Neural crest cell (in vitro differentiated cells): ENCODE data around the gene INHBB. TPM values are rescaled to one million over a fixed set of nuclear protein-coding genes. Genes with fewer than 3 reads are reported as not detected.
"Not testable (repeated sequence)": the region's sequence is repeated elsewhere in the genome, so short reads cannot be mapped to it uniquely, and the experiment has no call there.

Experiments
- DNase-seq: peaks from one replicate; pipeline ENCODE4 v3.0.0; 2021; ENCODE audit warnings: low read depth, mixed read lengths, low spot score
- H3K27ac Mint-ChIP-seq: one replicate; pipeline ENCODE4 v1.8.0; 2021; ENCODE audit warnings: mild to moderate bottlenecking, mixed read lengths; ENCODE audit not compliant: unreplicated experiment
- H3K27me3 Mint-ChIP-seq: 2 replicates; pipeline ENCODE4 v1.8.0; 2021; ENCODE audit warnings: low read depth, mild to moderate bottlenecking, mixed read lengths
- H3K36me3 Mint-ChIP-seq: 2 replicates; pipeline ENCODE4 v1.8.0; 2021; ENCODE audit warnings: low read depth, mild to moderate bottlenecking, mixed read lengths
- H3K4me1 Mint-ChIP-seq: 2 replicates; pipeline ENCODE4 v1.8.0; 2021; ENCODE audit warnings: mixed read lengths
- H3K4me3 Mint-ChIP-seq: one replicate; pipeline ENCODE4 v1.8.0; 2021; ENCODE audit warnings: mild to moderate bottlenecking, mixed read lengths
- H3K9me3 Mint-ChIP-seq: 2 replicates; pipeline ENCODE4 v1.8.0; 2021; ENCODE audit warnings: mixed read lengths
- CTCF ChIP-seq: fragments of 200-600 bp; sonication (generic); conservative IDR thresholded peaks from 2 replicates; pipeline ENCODE4 v1.5.0; 2021; ENCODE audit warnings: antibody characterized with exemption, mild to moderate bottlenecking
- total RNA-seq: library from RNA; stranded (reverse); gene quantifications from 2 replicates; pipeline ENCODE4 v1.2.1, GENCODE V29; 2021

The INHBB gene
- total RNA-seq, 1 donor from 2014 or later, result 0.49 TPM

GRCh38 chr2:120320318-120320851, 25.6 kb upstream of the INHBB start:
- Mint-ChIP-seq H3K4me3 (no peak overlapping the region), H3K27me3 (peaks cover 8% of the 10 kb centered on the region), H3K4me1 (no peaks in the 10 kb centered on the region), H3K36me3 (no peaks in the 10 kb centered on the region), H3K9me3 (no peaks in the 10 kb centered on the region), H3K27ac (no peak overlapping the region)
- DNase-seq, result no peak
- no peak for TF ChIP-seq CTCF

- not testable (repeated sequence) for DNase-seq, H3K36me3 Mint-ChIP-seq, H3K4me3 Mint-ChIP-seq, H3K9me3 Mint-ChIP-seq, H3K4me1 Mint-ChIP-seq, H3K27ac Mint-ChIP-seq, H3K27me3 Mint-ChIP-seq
Observed at GRCh38 chr2:120320887-120321556, 24.9 kb upstream of the INHBB start.

GRCh38 chr2:120321721-120322284, 24.1 kb upstream of the INHBB start:
- peaks cover 6% of the 10 kb centered on the region for H3K27me3 Mint-ChIP-seq
- no peak overlapping the region for H3K4me3 Mint-ChIP-seq
- H3K9me3 Mint-ChIP-seq, result no peaks in the 10 kb centered on the region
- no peaks in the 10 kb centered on the region for H3K4me1 Mint-ChIP-seq
- H3K27ac Mint-ChIP-seq, result no peak overlapping the region
- H3K36me3 Mint-ChIP-seq, result no peaks in the 10 kb centered on the region
- no peak for DNase-seq
- TF ChIP-seq CTCF, result no peak

- TF ChIP-seq CTCF, result no peak
- Mint-ChIP-seq H3K9me3 (no peaks in the 10 kb centered on the region), H3K4me3 (no peak overlapping the region), H3K36me3 (no peaks in the 10 kb centered on the region), H3K27me3 (peaks cover 6% of the 10 kb centered on the region), H3K4me1 (no peaks in the 10 kb centered on the region), H3K27ac (no peak overlapping the region)
- DNase-seq, result no peak
Observed at GRCh38 chr2:120322329-120322728, 23.6 kb upstream of the INHBB start.

- Mint-ChIP-seq H3K4me1 (no peaks in the 10 kb centered on the region), H3K4me3 (no peak overlapping the region), H3K36me3 (no peaks in the 10 kb centered on the region), H3K27me3 (peaks cover 6% of the 10 kb centered on the region), H3K27ac (no peak overlapping the region), H3K9me3 (no peaks in the 10 kb centered on the region)
- no peak for DNase-seq
- no peak for TF ChIP-seq CTCF
Observed at GRCh38 chr2:120323214-120323613, 22.7 kb upstream of the INHBB start.

- Mint-ChIP-seq H3K4me3 (no peak overlapping the region), H3K4me1 (no peaks in the 10 kb centered on the region), H3K36me3 (no peaks in the 10 kb centered on the region), H3K27ac (no peak overlapping the region), H3K9me3 (no peaks in the 10 kb centered on the region), H3K27me3 (peaks cover 6% of the 10 kb centered on the region)
- no peak for TF ChIP-seq CTCF
- DNase-seq, result no peak
Observed at GRCh38 chr2:120323807-120324399, 22.0 kb upstream of the INHBB start.
